HG02763 (cell line): Measurements from ENCODE around the gene ZNF207.
A peak's percentile ranks its signal among the peaks of the same experiment; 100 is the strongest.
"Not testable (repeated sequence)": the region's sequence is repeated elsewhere in the genome, so short reads cannot be mapped to it uniquely, and the experiment has no call there.

Experiments used
- ATAC-seq: cut with Tn5 transposase; IDR thresholded peaks from one replicate; pipeline ENCODE4 v1.9.1; 2021; ENCODE audit warnings: mild to moderate bottlenecking, moderate library complexity; ENCODE audit not compliant: unreplicated experiment

Gene ZNF207

DNA sequence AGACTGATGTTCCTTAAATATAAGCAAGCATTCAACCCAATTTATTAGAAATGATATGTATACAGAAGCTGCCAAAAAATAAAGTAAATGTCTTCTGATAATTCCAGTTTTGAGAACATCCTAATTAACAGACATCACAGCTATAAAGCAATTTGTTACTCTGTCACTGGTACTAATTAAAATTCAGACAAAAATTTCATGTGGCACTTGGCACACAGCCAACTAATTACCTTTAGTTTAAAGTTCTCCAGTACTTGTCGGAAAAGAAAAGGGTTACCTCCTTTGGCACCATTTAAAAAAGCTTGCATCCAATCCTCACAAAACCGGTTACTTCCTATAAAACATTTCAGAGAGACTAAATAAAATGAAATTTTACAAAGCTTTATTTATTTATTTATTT is 16.8 kb upstream of the ZNF207 start:
- no peak for ATAC-seq

GRCh38 chr17:32335046-32335445 is 14.9 kb upstream of the ZNF207 start:
- no peak for ATAC-seq

- no peak for ATAC-seq
Observed at GRCh38 chr17:32335687-32336086, 14.3 kb upstream of the ZNF207 start.

GRCh38 chr17:32341141-32341856 is 8.7 kb upstream of the ZNF207 start:
- ATAC-seq, result peak; percentile 8

DNA sequence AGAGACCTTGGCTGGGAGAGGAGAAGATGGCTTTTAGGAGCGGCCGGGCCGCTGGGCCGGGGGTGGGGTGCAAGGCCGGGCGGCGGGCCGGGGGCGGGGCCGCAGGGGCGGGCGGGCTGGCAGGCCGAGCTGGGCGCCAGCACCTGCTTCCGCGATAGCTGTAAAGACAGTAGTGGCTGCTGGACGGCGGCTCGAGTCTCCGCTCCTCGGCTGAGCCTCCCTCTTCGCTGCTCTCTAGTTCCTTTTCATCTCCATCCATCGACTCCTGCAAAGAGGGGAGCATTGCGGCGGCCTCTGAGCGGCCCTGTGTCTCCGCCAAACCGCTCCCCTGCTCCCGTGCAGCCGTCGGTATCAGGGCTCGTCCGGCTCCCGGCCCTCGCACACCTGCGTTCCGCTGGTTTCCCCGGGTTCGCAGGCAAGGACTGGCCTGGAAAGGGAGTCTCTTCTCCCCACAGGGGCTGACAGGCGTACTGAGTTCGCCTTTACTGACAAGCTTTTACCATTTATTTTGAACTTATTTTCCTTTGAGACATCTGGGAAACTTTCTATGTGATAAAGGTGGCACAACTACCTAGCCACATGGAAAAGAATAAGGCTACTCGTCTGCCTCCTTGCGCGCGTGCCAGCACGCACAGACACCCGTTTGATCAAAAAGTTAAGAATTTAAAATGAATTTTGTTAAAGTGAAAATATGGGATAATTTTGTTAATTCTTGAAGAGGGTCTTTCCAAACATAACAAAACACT is 7.9 kb upstream of the ZNF207 start, which contains the start of gene C17orf75:
Gene C17orf75, minus strand, starts transcription at position 317 of the 746 bp plus-strand sequence. Its CDS starts 34 bp downstream, at position 283.
- ATAC-seq, result peak; percentile 73

DNA sequence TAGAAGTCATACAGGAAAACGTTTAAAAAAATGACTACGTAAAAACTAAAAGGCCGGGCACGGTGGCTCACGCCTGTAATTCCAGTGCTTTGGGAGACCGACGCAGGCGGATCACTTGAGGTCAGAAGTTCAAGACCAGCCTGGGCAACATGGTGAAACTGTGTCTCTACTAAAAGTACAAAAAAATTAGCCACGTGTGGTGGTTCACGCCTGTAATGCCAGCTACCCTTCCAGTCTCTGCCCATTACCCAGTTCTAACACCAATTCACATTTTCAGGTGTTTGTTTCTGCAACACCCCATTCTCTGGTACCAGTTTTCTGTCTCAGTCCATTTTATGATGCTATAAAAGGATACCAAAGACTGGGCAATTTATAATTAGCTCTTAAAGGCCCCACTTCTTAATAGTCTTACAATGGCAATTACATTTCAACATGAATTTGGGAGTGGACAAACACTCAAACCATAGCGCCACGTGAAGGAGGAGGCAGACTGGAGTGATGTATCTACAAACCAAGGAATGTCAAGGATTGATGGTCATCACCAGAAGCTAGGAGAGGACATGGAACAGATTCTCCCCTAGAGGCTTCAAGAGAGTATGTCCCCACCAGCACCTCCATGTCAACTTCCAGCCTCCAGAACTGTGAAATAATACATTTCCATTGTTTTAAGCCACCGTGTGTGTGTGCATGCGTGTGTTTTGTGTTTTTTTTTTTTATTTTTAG is 7.2 kb upstream of the ZNF207 start:
- ATAC-seq, result no peak

GRCh38 chr17:32345951-32346600 is 3.9 kb upstream of the ZNF207 start:
- ATAC-seq, result no peak

GRCh38 chr17:32348483-32348800 is 1.5 kb upstream of the ZNF207 start:
- ATAC-seq, result no peak

DNA sequence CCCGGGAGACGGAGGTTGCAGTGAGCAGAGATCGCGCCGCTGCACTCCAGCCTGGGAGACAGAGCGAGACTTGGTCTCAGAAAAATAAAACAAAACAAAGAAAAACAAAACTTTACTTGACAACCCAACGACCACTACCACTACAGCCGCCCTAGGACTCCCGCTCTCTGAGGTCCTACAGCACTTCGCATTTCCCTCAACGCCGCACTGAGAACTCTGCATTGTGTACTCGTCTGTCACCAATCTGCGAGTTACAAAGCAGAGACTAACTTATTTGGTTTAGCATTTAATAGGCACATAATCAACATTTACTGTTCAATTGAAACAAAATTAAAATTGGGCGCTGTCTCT is 479 bp upstream of the ZNF207 start:
- ATAC-seq, result no peak

- peak; percentile 11 for ATAC-seq
Observed at GRCh38 chr17:32350666-32351418, 885 bp downstream of the ZNF207 start.

GRCh38 chr17:32352734-32353133 is 2.8 kb downstream of the ZNF207 start:
- ATAC-seq, result not testable (repeated sequence)

DNA sequence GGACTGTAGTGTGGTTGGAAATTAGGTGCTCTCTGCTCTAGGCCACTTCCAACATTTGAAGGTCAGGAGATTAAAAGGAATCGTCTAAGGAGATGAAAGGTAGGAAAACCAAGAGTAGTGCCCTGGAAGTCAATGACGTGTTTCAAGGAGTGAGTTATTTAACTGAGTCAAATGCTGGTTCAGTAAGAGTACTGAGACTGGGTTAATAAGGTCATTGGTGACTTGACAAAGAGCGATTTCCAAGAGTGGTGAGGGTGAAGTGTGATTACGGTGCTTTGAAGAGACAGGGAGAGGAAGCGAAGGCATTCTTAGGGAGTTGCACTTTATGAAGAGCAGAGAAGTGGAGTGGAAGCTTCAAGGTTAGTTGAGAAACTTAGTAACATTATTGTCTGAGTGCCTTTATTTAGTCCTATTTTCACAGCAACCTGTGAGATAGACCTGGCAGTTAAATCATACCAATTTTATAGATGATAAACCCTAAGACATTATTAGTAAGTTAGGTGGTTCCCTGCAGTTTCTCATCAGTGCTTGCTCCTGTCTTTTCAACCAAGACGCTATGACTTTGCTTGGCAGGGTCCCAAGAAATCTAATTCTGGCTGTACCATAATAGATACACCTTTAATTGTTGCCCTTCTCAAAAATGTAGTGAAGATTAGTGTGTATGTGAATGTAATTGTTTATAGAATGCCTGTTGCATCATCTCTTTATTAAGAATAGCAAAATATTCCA is 5.9 kb downstream of the ZNF207 start:
- no peak for ATAC-seq

GRCh38 chr17:32356378-32356743 is 6.4 kb downstream of the ZNF207 start:
- ATAC-seq, result no peak

GRCh38 chr17:32356750-32357149 is 6.8 kb downstream of the ZNF207 start:
- ATAC-seq, result no peak

DNA sequence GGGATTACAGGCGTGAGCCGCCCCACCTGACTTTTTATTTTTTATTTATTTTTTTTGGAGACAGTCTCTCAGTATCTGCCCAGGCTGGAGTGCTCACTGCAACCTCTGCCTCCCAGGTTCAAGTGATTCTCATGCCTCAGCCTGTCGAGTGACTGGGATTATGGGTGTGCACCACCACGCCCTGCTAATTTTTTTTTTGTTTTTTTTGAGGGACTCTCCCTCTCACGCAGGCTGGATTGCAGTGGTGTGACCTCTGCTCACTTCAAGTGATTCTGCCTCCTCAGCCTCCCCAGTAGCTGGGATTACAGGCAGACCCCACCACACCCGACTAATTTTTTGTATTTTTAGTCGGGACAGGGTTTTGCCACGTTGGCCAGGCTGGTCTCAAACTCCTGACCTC is 7.7 kb downstream of the ZNF207 start:
- no peak for ATAC-seq

DNA sequence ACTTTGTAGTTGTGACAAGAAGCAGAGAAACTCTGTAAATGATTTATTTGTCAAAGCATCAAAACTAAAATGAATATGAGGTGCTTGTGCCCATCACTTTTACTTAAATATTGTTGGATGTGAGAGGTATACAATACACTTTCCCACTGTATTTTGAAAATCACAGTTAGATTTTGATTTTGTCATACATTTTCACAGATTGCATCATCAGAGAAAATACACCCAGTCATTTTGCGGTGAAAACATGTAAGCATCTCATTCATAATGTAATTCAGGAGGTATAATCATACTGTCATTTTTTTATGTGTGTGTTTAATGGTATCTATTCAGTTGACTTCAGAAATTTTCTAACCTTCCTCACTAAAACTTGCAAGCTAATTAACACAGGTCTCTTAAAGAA is 11.3 kb downstream of the ZNF207 start:
- no peak for ATAC-seq

GRCh38 chr17:32370426-32370825 is 20.5 kb downstream of the ZNF207 start:
- ATAC-seq, result no peak

DNA sequence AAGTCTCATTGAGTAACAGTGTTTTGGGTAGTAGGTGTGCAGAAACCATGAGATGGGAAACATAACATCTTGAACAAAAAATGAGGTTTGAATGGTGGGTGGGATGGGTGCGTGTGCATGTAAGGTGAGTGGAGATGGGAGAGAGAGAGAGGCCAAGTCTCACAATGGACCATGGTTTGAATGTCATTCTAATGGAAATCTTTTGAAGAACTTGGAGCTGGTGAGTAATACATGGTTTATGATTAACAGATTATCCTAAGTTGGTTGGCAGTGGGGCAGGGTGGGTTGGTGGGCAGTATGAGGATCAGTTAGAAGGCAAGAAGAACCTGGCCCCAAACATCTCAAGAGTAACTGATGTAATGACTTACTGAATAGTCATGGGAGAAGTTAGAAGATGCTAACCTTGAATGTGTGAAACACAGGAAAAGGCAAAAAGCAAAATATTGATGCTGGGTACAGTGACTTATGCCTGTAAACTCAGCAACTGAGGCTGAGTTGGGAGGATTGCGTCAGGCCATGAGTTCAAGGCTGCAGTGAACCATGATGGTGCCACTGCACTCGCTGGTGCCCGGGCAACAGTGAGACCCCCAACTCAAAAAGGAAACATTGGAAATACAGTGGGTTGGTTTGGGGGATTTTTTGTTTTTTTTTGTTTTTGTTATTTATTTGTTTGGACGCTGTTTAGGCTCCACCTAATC is 32.7 kb downstream of the ZNF207 start:
- no peak for ATAC-seq

GRCh38 chr17:32383926-32384434 is 34.0 kb downstream of the ZNF207 start:
- ATAC-seq, result no peak
